Stimulated activated CD8-positive, alpha-beta memory T cell treated with anti-CD3 and anti-CD28 coated beads, Interleukin-7, amount 100 ng/mL, for 1 hour (primary cell): ENCODE measurements around the gene ABCD3.

Experiments
- DNase-seq, 2 donors: peaks; one replicate each; pipeline ENCODE4 v3.0.0-alpha.2; 2020; ENCODE audit warnings: low read depth in 2 of 2

ABCD3 gene

GRCh38 chr1:94462606-94463005 is 44.4 kb downstream of the ABCD3 start:
- DNase-seq = no peak

GRCh38 chr1:94463056-94463764 is 45.0 kb downstream of the ABCD3 start:
- DNase-seq = no peak

GRCh38 chr1:94463765-94464330 is 45.7 kb downstream of the ABCD3 start:
- no peak for DNase-seq

GRCh38 chr1:94468708-94469107 is 50.5 kb downstream of the ABCD3 start:
- DNase-seq = no peak

- DNase-seq = no peak
These were observed 53.1 kb downstream of the ABCD3 start for GRCh38 chr1:94471271-94471670.

GRCh38 chr1:94475232-94475631 is 57.0 kb downstream of the ABCD3 start:
- DNase-seq = no peak

- DNase-seq = no peak
These were observed 61.5 kb downstream of the ABCD3 start for GRCh38 chr1:94479682-94480081.

- DNase-seq = no peak
These were observed 63.3 kb downstream of the ABCD3 start for GRCh38 chr1:94481473-94481933.

GRCh38 chr1:94486990-94487389 is 68.8 kb downstream of the ABCD3 start:
- DNase-seq = no peak

GRCh38 chr1:94490556-94490955 is 72.4 kb downstream of the ABCD3 start:
- no peak for DNase-seq

GRCh38 chr1:94496076-94496755 is 78.0 kb downstream of the ABCD3 start:
- no peak for DNase-seq

GRCh38 chr1:94501426-94501825 is 83.2 kb downstream of the ABCD3 start:
- DNase-seq = no peak

- no peak for DNase-seq
These were observed 83.7 kb downstream of the ABCD3 start for GRCh38 chr1:94501935-94502334.

GRCh38 chr1:94503153-94503552 is 85.0 kb downstream of the ABCD3 start:
- no peak for DNase-seq

- no peak for DNase-seq
These were observed 86.4 kb downstream of the ABCD3 start for GRCh38 chr1:94504601-94505000.

- no peak for DNase-seq
These were observed 94.6 kb downstream of the ABCD3 start for GRCh38 chr1:94512816-94513215.

GRCh38 chr1:94514095-94514727 is 96.0 kb downstream of the ABCD3 start:
- DNase-seq = no peak

GRCh38 chr1:94515296-94515947 is 97.2 kb downstream of the ABCD3 start:
- DNase-seq = no peak

GRCh38 chr1:94519351-94519750 is 101.2 kb downstream of the ABCD3 start:
- no peak for DNase-seq

GRCh38 chr1:94522304-94522703 is 104.1 kb downstream of the ABCD3 start:
- no peak for DNase-seq

- no peak for DNase-seq
These were observed 106.3 kb downstream of the ABCD3 start for GRCh38 chr1:94524531-94524930.
